GM12878 (cell line): ENCODE measurements around the gene TIMM10. TPM values are rescaled to one million over a fixed set of nuclear protein-coding genes. Genes with fewer than 3 reads are reported as not detected.

ENCODE experiments used
- ATAC-seq: fragments of 200-7000 bp; cut with Tn5 transposase; 3 replicates; pipeline ENCODE4 v1.9.1; 2020; ENCODE audit warnings: mild to moderate bottlenecking, moderate library complexity
- BruUV-seq: library from RNA; stranded (reverse); fragments of 400-500 nt; replicated peaks from 2 replicates; lab custom pipeline; 2021; lab: Mats Ljungman, UMichigan
- CTCF ChIA-PET: fragments of 300-600 bp; sonication (Branson Sonifier 250); formaldehyde crosslinking; extraction: SDS; loops from one replicate; lab custom pipeline; 2021; ENCODE audit warnings: inconsistent platforms; lab: Yijun Ruan, JAX
- POLR2A ChIA-PET: fragments of 350-600 bp; formaldehyde crosslinking; extraction: SDS; loops from one replicate; lab custom pipeline; 2021; ENCODE audit warnings: inconsistent platforms; lab: Charles Lee
- RAD21 ChIA-PET: fragments of 300-600 bp; sonication (Branson Sonifier 250); formaldehyde crosslinking; loops from one replicate; lab custom pipeline; 2023; ENCODE audit warnings: antibody characterized with exemption; ENCODE audit not compliant: unreplicated experiment; lab: Charles Lee
- SMC1A ChIA-PET: fragments of 300-600 bp; sonication (Branson Sonifier 250); formaldehyde crosslinking; loops from one replicate; lab custom pipeline; 2023; ENCODE audit not compliant: unreplicated experiment, uncharacterized antibody; lab: Charles Lee
- DNase-seq: peaks from one replicate; pipeline ENCODE4 v3.0.0-alpha.2; 2011; ENCODE audit warnings: low read depth, low spot score
- FAIRE-seq: peaks from 3 replicates; lab custom pipeline; 2011; peaks lifted over from hg19 to GRCh38; lab: Jason Lieb, UNC
- H2AFZ ChIP-seq: 2 replicates; pipeline ENCODE4 v1.6.0; 2011; ENCODE audit warnings: low read depth, low read length, control low read depth; ENCODE audit not compliant: control insufficient read depth
- H3K27ac ChIP-seq: 2 replicates; pipeline ENCODE4 v1.5.1; 2011; ENCODE audit warnings: control low read depth; ENCODE audit not compliant: control insufficient read depth, insufficient read depth
- H3K27me3 ChIP-seq, 2 experiments: replicated peaks in 1 of 2; 2 replicates each; pipeline versions ENCODE4 v1.6.0 to v1.6.1; 2011; ENCODE audit warnings: low read length in 1 of 2; ENCODE audit not compliant: control insufficient read depth in 2 of 2, insufficient read depth in 2 of 2
- H3K36me3 ChIP-seq, 2 experiments: 2 replicates each; pipeline ENCODE4 v1.5.1; 2011; ENCODE audit warnings: low read length in 1 of 2; ENCODE audit not compliant: control insufficient read depth in 2 of 2, insufficient read depth in 2 of 2
- H3K4me1 ChIP-seq: 2 replicates; pipeline ENCODE4 v1.6.1; 2011; ENCODE audit warnings: mild to moderate bottlenecking, low read length, moderate library complexity, mixed read lengths; ENCODE audit not compliant: control insufficient read depth, insufficient read depth
- H3K4me2 ChIP-seq: 2 replicates; pipeline ENCODE4 v1.6.0; 2011; ENCODE audit warnings: control low read depth; ENCODE audit not compliant: control insufficient read depth, insufficient read depth
- H3K4me3 ChIP-seq: fragments of 200-600 bp; sonication (generic); 2 replicates; pipeline ENCODE4 v1.5.1; 2016
- H3K79me2 ChIP-seq: 2 replicates; pipeline ENCODE4 v1.6.0; 2011; ENCODE audit warnings: low read length; ENCODE audit not compliant: control insufficient read depth, insufficient read depth
- H3K9ac ChIP-seq: 2 replicates; pipeline ENCODE4 v1.8.0; 2011; ENCODE audit warnings: low read length, control low read depth, mixed read lengths; ENCODE audit not compliant: control insufficient read depth, insufficient read depth
- H3K9me3 ChIP-seq: replicated peaks from 3 replicates; pipeline ENCODE4 v1.5.1; 2011; ENCODE audit warnings: mild to moderate bottlenecking, low read length; ENCODE audit not compliant: control insufficient read depth, insufficient read depth
- H4K20me1 ChIP-seq: 2 replicates; pipeline ENCODE4 v1.6.0; 2011; ENCODE audit not compliant: control insufficient read depth, insufficient read depth
- ATF7 ChIP-seq: fragments of 450-650 bp; IDR thresholded peaks from 2 replicates; pipeline ENCODE4 v1.6.1; 2016; ENCODE audit warnings: low read depth, mild to moderate bottlenecking
- HCFC1 ChIP-seq: fragments of 150-350 bp; IDR thresholded peaks from 2 replicates; pipeline ENCODE4 v1.6.1; 2014; ENCODE audit warnings: low read length
- NFXL1 ChIP-seq: fragments of 450-650 bp; IDR thresholded peaks from 2 replicates; pipeline ENCODE4 v1.6.1; 2017; ENCODE audit warnings: antibody characterized with exemption, mild to moderate bottlenecking, borderline replicate concordance
- SMAD5 ChIP-seq: IDR thresholded peaks from 2 replicates; pipeline ENCODE4 v1.6.1; 2016; ENCODE audit warnings: antibody characterized with exemption, low read depth
- SREBF2 ChIP-seq: IDR thresholded peaks from 2 replicates; pipeline ENCODE4 v1.6.1; 2012; ENCODE audit warnings: mild to moderate bottlenecking, low read length
- WGBS: methylation state at CpG from one replicate; pipeline ENCODE4 v1.1.6; 2016; ENCODE audit warnings: low lambda C conversion rate; ENCODE audit not compliant: insufficient replicate concordance, insufficient coverage; ENCODE audit errors: missing lambda C conversion rate; 5-methylcytosine and 5-hydroxymethylcytosine counted together
- in situ Hi-C: fragments of 300-500 bp; cut with MboI; formaldehyde crosslinking; loops from 9 replicates; pipeline ENCODE4 v1.14.3; 2018; ENCODE audit warnings: mixed read lengths
- intact Hi-C: fragments of 100-400 bp; cut with micrococcal nuclease; formaldehyde crosslinking; loops from one replicate; pipeline ENCODE4 v1.14.2; 2022; ENCODE audit not compliant: unreplicated experiment
- polyA plus RNA-seq, 11 experiments: library from polyadenylated mRNA; depleted of rRNA in 4 of 11; unstranded in 6 of 11; stranded (reverse) in 5 of 11; fragments of >200 nt; fragmentation: Nextera tagmentation in 4 of 11; fragmentation: Illumina TruSeq in 1 of 11; extraction: Ambion mirVana in 4 of 11; extraction: Trizol in 1 of 11; gene quantifications; 1 replicate in 1 of 11; 2 replicates in 10 of 11; pipeline versions ENCODE4 v1.2.1 to v1.2.3, GENCODE V29; 2011 to 2016; ENCODE audit warnings: inconsistent platforms in 2 of 11, missing spikeins in 2 of 11, low read depth in 1 of 11
- total RNA-seq, 4 experiments: library from RNA; depleted of rRNA in 3 of 4; stranded (reverse); fragments of >200 nt in 3 of 4; fragmentation: Illumina TruSeq in 1 of 4; extraction: Trizol in 1 of 4; gene quantifications; 2 replicates each; pipeline versions ENCODE4 v1.2.1 to v1.2.3, GENCODE V29; 2013 to 2021
- TF ChIP-seq, protein P1 (sequence below): fragments of 450-650 bp; conservative IDR thresholded peaks from 2 replicates; pipeline ENCODE4 v1.6.1; 2017; ENCODE audit warnings: mild to moderate bottlenecking, moderate library complexity
- TF ChIP-seq, protein P2 (sequence below): fragments of 450-650 bp; IDR thresholded peaks from 2 replicates; pipeline ENCODE4 v1.6.1; 2016; ENCODE audit warnings: mild to moderate bottlenecking

The TIMM10 gene
- total and polyA plus RNA-seq, 10 of the 15 experiments (the other 5 are each of a cell fraction or from before 2014, with no cell fraction given): 148 to 898 (median 206) TPM

DNA sequence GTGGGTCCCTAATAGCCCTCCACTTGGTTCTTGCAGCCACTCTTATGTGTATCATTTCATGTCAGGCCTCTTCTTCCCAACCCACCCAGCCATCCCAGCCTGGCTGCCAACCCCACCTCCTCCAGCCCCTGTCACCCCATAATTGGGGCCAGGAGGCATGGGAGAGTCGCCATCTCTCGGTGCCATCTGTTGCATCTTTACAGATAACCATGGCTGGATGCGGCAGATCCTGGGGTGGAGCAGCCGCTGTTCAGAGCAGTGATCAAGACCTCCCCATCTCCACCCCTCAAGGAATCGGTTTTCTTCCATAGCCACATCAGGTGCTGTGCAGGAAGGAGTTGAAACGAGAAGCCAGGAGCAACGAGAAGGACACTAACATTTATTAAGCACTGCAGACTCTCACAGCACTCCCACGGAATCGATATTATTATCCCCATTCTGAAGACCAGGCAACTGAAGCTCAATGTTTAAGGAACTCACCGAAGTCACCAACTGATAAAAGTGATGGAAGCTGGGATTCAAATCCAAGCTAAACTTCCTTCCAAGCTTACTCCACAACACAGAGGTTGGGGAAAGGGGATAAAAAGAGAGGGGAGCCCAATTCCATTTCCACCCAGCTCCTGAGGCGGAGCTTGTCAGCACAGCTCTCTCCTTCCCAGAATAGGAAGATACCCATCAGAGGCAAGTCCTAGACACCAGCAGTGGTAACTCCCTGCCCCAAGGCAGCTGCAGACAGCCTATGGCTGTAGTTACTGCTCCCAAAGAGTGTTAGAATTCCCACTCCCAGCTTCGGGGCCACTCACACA, 17.7 kb downstream of the TIMM10 start (continued):
- TF ChIP-seq, protein P1, sequence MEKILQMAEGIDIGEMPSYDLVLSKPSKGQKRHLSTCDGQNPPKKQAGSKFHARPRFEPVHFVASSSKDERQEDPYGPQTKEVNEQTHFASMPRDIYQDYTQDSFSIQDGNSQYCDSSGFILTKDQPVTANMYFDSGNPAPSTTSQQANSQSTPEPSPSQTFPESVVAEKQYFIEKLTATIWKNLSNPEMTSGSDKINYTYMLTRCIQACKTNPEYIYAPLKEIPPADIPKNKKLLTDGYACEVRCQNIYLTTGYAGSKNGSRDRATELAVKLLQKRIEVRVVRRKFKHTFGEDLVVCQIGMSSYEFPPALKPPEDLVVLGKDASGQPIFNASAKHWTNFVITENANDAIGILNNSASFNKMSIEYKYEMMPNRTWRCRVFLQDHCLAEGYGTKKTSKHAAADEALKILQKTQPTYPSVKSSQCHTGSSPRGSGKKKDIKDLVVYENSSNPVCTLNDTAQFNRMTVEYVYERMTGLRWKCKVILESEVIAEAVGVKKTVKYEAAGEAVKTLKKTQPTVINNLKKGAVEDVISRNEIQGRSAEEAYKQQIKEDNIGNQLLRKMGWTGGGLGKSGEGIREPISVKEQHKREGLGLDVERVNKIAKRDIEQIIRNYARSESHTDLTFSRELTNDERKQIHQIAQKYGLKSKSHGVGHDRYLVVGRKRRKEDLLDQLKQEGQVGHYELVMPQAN: no peak
- no peak for TF ChIP-seq SREBF2
- TF ChIP-seq, protein P2, sequence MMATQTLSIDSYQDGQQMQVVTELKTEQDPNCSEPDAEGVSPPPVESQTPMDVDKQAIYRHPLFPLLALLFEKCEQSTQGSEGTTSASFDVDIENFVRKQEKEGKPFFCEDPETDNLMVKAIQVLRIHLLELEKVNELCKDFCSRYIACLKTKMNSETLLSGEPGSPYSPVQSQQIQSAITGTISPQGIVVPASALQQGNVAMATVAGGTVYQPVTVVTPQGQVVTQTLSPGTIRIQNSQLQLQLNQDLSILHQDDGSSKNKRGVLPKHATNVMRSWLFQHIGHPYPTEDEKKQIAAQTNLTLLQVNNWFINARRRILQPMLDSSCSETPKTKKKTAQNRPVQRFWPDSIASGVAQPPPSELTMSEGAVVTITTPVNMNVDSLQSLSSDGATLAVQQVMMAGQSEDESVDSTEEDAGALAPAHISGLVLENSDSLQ: no peak
- no peak for TF ChIP-seq SMAD5
- TF ChIP-seq NFXL1: no peak

DNA sequence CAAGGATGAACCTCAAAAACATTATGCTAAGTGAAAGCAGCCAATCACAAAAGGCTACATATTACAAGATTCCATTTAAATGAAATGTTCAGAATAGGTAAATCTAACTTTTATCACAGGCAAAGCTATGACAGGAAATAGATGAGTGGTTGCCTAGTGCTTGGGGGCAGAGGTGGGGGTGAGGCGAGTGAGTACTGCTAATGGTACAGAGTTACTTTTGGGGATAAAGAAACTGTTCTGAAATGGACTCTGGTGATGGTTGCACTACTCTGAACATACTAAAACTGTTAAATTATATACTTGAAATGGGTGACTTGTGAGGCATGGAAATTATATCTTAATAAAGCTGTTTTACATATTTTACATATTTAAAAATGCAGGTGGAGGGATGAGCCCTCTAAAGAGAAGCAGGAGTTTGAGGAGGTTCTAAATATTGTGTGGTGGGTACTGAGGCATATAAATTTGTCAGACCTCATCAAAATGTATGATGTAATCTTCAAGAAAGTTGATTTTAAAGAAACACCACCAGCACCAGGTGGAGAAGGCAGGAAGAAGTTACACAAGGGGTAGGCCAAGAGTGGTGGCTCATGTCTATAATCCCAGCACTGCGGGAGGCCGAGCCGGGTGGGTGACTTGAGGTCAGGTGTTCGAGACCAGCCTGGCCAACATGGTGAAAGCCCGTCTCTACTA, 18.7 kb downstream of the TIMM10 start:
- in situ Hi-C loops (no loop called here), intact Hi-C loops (no loop called here)
- ChIA-PET POLR2A (no interaction called here), CTCF (interaction anchor here (1.3 to 2.3 kb wide), 3 partner anchors 10 to 18 kb away, joined by 4 to 23 read pairs (median 9); no protein-coding TSS in a partner anchor)
- no peak overlapping the region for H2AFZ ChIP-seq
- H3K27ac ChIP-seq: no peak overlapping the region
- no peak for DNase-seq
- no peak for ATAC-seq
- no peaks in the 10 kb centered on the region for H3K27me3 ChIP-seq
- peaks cover 11% of the 10 kb centered on the region for H3K79me2 ChIP-seq
- H3K9ac ChIP-seq: no peak overlapping the region
- no peaks in the 10 kb centered on the region for H4K20me1 ChIP-seq
- no peaks in the 10 kb centered on the region for H3K9me3 ChIP-seq
- no peaks in the 10 kb centered on the region for H3K36me3 ChIP-seq
- H3K4me1 ChIP-seq: no peaks in the 10 kb centered on the region
- no peak overlapping the region for H3K4me2 ChIP-seq
- TF ChIP-seq ATF7 (peak; percentile 32; the same call in 1 of the 2 replicates), HCFC1 (no peak)
- TF ChIP-seq, all 136 proteins: peak for 1
- SMC1A ChIA-PET: interaction anchor here (1.1 to 1.4 kb wide), 2 partner anchors 14 to 132 kb away, joined by 5 to 6 read pairs; no protein-coding TSS in a partner anchor
- no TSS peak for BruUV-seq
- no peak overlapping the region for H3K4me3 ChIP-seq
- 72% methylated on average over 6 of the region's 6 CpGs for WGBS
- FAIRE-seq: no peak
- RAD21 ChIA-PET: interaction anchor here (0.7 to 1.3 kb wide), 2 partner anchors 15 to 53 kb away, joined by 3 read pairs; no protein-coding TSS in a partner anchor
